Ramos (cell line): Measurements from ENCODE around the gene KRTAP4-4.
"Not testable (repeated sequence)": the region's sequence is repeated elsewhere in the genome, so short reads cannot be mapped to it uniquely, and the experiment has no call there.

Source experiments
- in situ Hi-C: fragments of 300-500 bp; cut with MboI; formaldehyde crosslinking; loops from one replicate; pipeline ENCODE4 v1.14.3; 2022; ENCODE audit warnings: low sequenced_read_pairs; ENCODE audit not compliant: unreplicated experiment

KRTAP4-4 gene

DNA sequence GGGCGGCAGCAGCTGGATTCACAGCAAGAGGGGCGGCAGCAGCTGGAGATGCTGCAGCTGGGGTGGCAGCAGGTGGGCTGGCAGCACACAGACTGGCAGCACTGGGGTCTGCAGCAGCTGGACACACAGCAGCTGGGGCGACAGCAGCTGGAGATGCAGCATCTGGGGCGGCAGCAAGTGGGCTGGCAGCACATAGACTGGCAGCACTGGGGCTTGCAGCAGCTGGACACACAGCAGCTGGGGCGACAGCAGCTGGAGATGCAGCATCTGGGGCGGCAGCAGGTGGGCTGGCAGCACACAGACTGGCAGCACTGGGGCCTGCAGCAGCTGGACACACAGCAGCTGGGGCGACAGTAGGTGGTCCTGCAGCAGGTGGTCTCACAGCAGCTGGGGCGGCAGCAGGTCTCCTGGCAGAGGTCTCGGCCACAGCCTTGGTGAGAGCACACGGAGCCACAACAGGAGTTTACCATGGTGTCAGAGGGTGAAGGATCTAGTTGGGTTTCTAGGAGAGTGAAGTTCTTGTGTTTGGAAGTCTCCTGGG lies 42.6 kb downstream of the KRTAP4-4 start, which contains the start of gene KRTAP4-11:
KRTAP4-11 (minus strand) TSS at position 528 of the 541 bp plus-strand sequence; CDS start at position 470, 58 bp downstream.
- in situ Hi-C loops = not testable (repeated sequence)

DNA sequence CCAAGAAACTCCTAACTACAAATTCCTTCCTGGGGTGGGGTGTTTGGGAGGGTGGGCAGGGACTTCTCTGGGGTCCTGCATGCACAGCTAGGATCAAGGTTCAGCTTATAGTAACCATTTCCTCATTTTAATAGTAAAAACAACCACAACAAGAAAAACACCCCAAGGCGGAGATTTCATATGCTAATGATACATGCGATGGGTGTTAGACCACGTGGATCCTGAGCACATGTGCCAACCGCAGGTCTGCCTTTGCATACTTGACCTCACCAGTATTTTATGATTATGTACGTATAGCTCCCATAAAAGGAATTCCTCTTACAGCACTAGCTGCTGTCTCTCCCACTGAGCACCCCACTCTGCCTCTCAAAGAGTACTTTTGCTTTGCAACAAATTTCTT lies 44.3 kb downstream of the KRTAP4-4 start:
- in situ Hi-C loops = no loop called here

DNA sequence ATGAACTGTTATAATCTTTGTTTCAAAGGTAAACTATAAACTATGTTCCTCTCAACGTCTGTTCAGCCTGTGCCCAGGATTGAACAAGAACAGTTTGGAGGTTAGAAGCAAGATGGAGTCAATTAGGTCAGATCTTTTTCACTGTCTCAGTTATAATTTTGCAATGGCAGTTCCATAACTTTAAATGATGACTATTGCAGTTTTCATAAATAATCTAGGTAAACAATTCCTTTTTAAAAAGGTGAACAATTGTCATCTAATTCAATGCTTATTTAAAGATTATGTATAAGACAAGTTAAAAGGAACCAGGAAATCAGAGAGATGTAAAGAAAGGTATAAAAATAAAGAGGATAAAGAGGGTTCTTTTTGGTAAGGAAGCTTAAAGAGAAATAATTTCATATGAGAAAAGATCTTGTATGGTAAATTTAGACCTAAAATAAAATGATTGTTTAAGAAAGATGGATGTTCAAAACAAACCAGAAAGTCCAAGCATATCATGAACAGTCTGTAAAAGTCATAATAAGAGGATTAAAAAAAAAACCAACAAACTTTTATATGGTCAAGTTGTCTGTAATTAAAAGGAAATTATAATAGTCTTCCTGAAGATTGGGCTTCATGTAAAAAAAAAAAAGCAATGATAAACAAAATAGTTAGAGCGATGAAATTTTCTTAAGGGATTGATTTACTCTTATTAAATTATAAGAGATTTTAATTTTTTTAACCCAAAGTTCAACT lies 49.2 kb downstream of the KRTAP4-4 start:
- in situ Hi-C loops = no loop called here
